OCI-LY7 (cell line): ENCODE data around the gene TTC6. TPM values are rescaled to one million over a fixed set of nuclear protein-coding genes. Genes with fewer than 3 reads are reported as not detected.

Experiments used
- BruUV-seq: library from RNA; stranded (reverse); fragments of 400-500 nt; replicated peaks from 2 replicates; lab custom pipeline; 2021; lab: Mats Ljungman, UMichigan
- CTCF ChIA-PET: fragments of 300-600 bp; sonication (Branson Sonifier 250); formaldehyde crosslinking; loops from one replicate; lab custom pipeline; 2022; ENCODE audit warnings: antibody characterized with exemption; ENCODE audit not compliant: unreplicated experiment; lab: Charles Lee
- POLR2A ChIA-PET: fragments of 300-600 bp; sonication (Branson Sonifier 250); formaldehyde crosslinking; loops from one replicate; lab custom pipeline; 2022; ENCODE audit warnings: antibody characterized with exemption; lab: Charles Lee
- DNase-seq: peaks from one replicate; pipeline ENCODE4 v3.0.0-alpha.2; 2015; ENCODE audit warnings: low spot score
- H2AFZ ChIP-seq: fragments of 200-600 bp; sonication (generic), shearing (Covaris generic); 2 replicates; pipeline ENCODE4 v1.6.1; 2014; ENCODE audit warnings: mild to moderate bottlenecking, antibody characterized with exemption, low read length, moderate library complexity
- H3K27ac ChIP-seq: fragments of 200-600 bp; sonication (generic); 2 replicates; pipeline ENCODE4 v1.5.1; 2014; ENCODE audit warnings: mixed run types, low read depth, mild to moderate bottlenecking, moderate library complexity, low read length, inconsistent platforms; ENCODE audit not compliant: poor library complexity, severe bottlenecking
- H3K36me3 ChIP-seq: fragments of 200-600 bp; sonication (generic); 2 replicates; pipeline ENCODE4 v1.6.1; 2014; ENCODE audit warnings: mild to moderate bottlenecking, antibody characterized with exemption, low read length, moderate library complexity, mixed read lengths; ENCODE audit not compliant: insufficient read depth
- H3K4me1 ChIP-seq: fragments of 200-600 bp; sonication (generic); 2 replicates; pipeline ENCODE4 v1.5.1; 2014; ENCODE audit warnings: mild to moderate bottlenecking, low read length; ENCODE audit not compliant: insufficient read depth, poor library complexity, severe bottlenecking
- H3K4me2 ChIP-seq: fragments of 200-600 bp; sonication (generic); 2 replicates; pipeline ENCODE4 v1.6.1; 2014; ENCODE audit warnings: mild to moderate bottlenecking, low read length
- H3K4me3 ChIP-seq: fragments of 200-600 bp; sonication (generic); 2 replicates; pipeline ENCODE4 v1.5.1; 2014; ENCODE audit warnings: mild to moderate bottlenecking, low read depth, low read length; ENCODE audit not compliant: poor library complexity, severe bottlenecking
- H3K79me2 ChIP-seq: fragments of 200-600 bp; sonication (generic); 2 replicates; pipeline ENCODE4 v1.6.1; 2016; ENCODE audit warnings: low read depth, mild to moderate bottlenecking, low read length, moderate library complexity, mixed read lengths; ENCODE audit not compliant: insufficient read depth
- H3K9me2 ChIP-seq: fragments of 200-600 bp; sonication (generic); 2 replicates; pipeline ENCODE4 v1.6.1; 2016; ENCODE audit warnings: mild to moderate bottlenecking, low read length, mixed read lengths; ENCODE audit not compliant: insufficient read depth
- H3K9me3 ChIP-seq: fragments of 200-600 bp; sonication (generic); 2 replicates; pipeline ENCODE4 v1.6.1; 2014; ENCODE audit warnings: mild to moderate bottlenecking, mixed run types, low read length, mixed read lengths
- H4K20me1 ChIP-seq: fragments of 200-600 bp; sonication (generic); 2 replicates; pipeline ENCODE4 v1.6.1; 2014; ENCODE audit warnings: mild to moderate bottlenecking, antibody characterized with exemption, low read length, moderate library complexity, mixed read lengths; ENCODE audit not compliant: insufficient read depth
- EZH2phosphoT487 ChIP-seq: fragments of 200-600 bp; sonication (generic); IDR thresholded peaks from 2 replicates; pipeline ENCODE4 v1.6.1; 2018; ENCODE audit warnings: low read depth, borderline replicate concordance, mild to moderate bottlenecking, mixed run types, antibody characterized with exemption, low read length, moderate library complexity, mixed read lengths
- intact Hi-C: fragments of 100-400 bp; cut with micrococcal nuclease; formaldehyde crosslinking; loops from one replicate; pipeline ENCODE4 v1.10.0; 2022; ENCODE audit not compliant: unreplicated experiment
- total RNA-seq, 2 experiments: library from RNA; depleted of rRNA in 1 of 2; stranded (reverse); fragments of >200 nt in 1 of 2; shearing (Covaris generic) in 1 of 2; gene quantifications; 2 replicates each; pipeline ENCODE4 v1.2.3, GENCODE V29; 2014 to 2022
- TF ChIP-seq, protein P1 (sequence below): fragments of 200-600 bp; sonication (generic); conservative IDR thresholded peaks from 2 replicates; pipeline ENCODE4 v1.5.1; 2014; ENCODE audit warnings: mild to moderate bottlenecking, antibody characterized with exemption, low read length, moderate library complexity, mixed read lengths

The TTC6 gene
- total RNA-seq, 2 experiments from 2014 or later: not detected

DNA sequence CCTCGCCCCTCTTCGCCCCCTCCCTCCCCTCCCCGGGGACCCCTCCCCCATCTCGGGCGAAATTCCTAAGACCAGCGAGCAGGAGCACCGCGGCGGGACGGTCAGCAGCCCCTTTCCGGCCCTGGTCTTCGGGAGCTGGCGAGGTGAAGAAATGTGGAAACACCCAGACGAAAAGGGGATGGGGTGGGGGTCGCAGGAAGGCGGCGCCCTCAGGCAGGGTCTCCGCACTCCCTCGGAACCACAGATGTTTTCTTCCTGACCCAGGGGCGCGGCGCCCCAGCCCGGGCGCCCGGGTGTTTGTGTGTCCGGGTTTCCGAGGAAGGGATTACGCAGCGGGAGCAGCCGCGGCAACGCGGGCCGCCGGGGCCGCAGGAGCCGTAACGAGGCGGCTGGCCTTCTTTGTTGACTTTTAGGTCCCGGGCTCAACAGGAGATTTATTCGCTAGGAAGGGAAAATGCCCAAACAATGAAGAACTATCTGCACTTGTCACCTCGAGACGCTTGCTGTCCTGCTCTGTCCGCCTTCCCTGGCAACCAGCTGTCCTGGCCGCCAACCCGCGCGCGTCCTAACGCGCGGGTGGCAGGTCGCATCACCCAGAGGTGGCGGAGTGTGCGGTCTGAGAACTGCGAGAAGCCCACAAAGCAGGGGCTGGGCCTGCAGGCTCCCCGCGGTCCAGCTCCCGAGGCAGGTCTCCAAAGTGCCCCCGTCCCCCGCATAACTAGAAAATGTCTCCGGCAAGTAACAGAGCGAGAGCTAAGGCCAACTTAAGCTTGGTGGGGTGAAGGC, 7.4 kb upstream of the TTC6 start:
- Histone ChIP-seq H3K4me1 (no peaks in the 10 kb centered on the region), H3K4me3 (no peak overlapping the region), H3K9me2 (no peaks in the 10 kb centered on the region), H3K36me3 (no peaks in the 10 kb centered on the region), H2AFZ (no peak overlapping the region), H3K9me3 (no peaks in the 10 kb centered on the region), H3K79me2 (no peaks in the 10 kb centered on the region), H3K4me2 (no peak overlapping the region), H3K27ac (no peak overlapping the region), H4K20me1 (no peaks in the 10 kb centered on the region)
- BruUV-seq: no TSS peak
- CTCF ChIA-PET: no interaction called here
- POLR2A ChIA-PET: no interaction called here
- intact Hi-C loops: no loop called here
- DNase-seq: no peak
- TF ChIP-seq, protein P1, sequence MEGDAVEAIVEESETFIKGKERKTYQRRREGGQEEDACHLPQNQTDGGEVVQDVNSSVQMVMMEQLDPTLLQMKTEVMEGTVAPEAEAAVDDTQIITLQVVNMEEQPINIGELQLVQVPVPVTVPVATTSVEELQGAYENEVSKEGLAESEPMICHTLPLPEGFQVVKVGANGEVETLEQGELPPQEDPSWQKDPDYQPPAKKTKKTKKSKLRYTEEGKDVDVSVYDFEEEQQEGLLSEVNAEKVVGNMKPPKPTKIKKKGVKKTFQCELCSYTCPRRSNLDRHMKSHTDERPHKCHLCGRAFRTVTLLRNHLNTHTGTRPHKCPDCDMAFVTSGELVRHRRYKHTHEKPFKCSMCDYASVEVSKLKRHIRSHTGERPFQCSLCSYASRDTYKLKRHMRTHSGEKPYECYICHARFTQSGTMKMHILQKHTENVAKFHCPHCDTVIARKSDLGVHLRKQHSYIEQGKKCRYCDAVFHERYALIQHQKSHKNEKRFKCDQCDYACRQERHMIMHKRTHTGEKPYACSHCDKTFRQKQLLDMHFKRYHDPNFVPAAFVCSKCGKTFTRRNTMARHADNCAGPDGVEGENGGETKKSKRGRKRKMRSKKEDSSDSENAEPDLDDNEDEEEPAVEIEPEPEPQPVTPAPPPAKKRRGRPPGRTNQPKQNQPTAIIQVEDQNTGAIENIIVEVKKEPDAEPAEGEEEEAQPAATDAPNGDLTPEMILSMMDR: no peak
- TF ChIP-seq EZH2phosphoT487: no peak

DNA sequence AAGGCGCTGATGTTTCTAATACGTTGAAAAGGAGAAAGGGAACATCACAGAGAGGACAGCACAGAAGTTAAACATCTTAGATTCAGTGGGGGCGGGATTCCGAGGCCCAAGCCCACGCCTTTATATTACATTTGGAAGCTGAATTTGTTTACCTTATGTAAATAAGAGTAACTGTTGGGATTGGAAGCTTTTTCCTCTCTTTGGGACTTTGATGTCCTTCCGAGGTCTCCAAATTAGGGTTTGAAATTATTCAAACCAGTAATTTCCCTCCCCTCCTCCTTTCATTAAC, 6.8 kb upstream of the TTC6 start:
- no peaks in the 10 kb centered on the region for H4K20me1 ChIP-seq
- no peak overlapping the region for H3K4me3 ChIP-seq
- TF ChIP-seq, protein P1: no peak
- no peak for TF ChIP-seq EZH2phosphoT487
- ChIA-PET POLR2A (no interaction called here), CTCF (no interaction called here)
- H3K36me3 ChIP-seq: no peaks in the 10 kb centered on the region
- H3K4me2 ChIP-seq: no peak overlapping the region
- intact Hi-C loops: no loop called here
- DNase-seq: no peak
- 0 out of 2 replicates have a peak, but pooled peaks cover 4% of the 10 kb centered on the region for H3K9me3 ChIP-seq
- no peak overlapping the region for H2AFZ ChIP-seq
- no peaks in the 10 kb centered on the region for H3K79me2 ChIP-seq
- no peaks in the 10 kb centered on the region for H3K9me2 ChIP-seq
- BruUV-seq: no TSS peak
- H3K27ac ChIP-seq: no peak overlapping the region
- no peaks in the 10 kb centered on the region for H3K4me1 ChIP-seq
